Pancreas (tissue), 10 donors: Measurements from ENCODE around the gene CD244. TPM values are rescaled to one million over a fixed set of nuclear protein-coding genes. Genes with fewer than 3 reads are reported as not detected.
"Not testable (repeated sequence)": the region's sequence is repeated elsewhere in the genome, so short reads cannot be mapped to it uniquely, and the experiment has no call there.

Experiments used
- ATAC-seq, 4 donors: fragments of 200-7000 bp; cut with Tn5 transposase; one replicate each; pipeline versions ENCODE4 v1.8.0 to v1.9.1; 2020; ENCODE audit warnings: mild to moderate bottlenecking in 4 of 4, moderate library complexity in 4 of 4
- DNase-seq, 6 donors: peaks; one replicate each; pipeline ENCODE4 v3.0.0-alpha.2; 2020
- FAIRE-seq: peaks from 2 replicates; lab custom pipeline; 2012; peaks lifted over from hg19 to GRCh38; lab: Jason Lieb, UNC
- H3K27ac ChIP-seq, 4 donors: fragments of 200-600 bp; sonication (generic); 1 replicate in 3 of 4; 2 replicates in 1 of 4; pipeline versions ENCODE4 v1.5.0 to v1.8.0; 2020
- H3K27me3 ChIP-seq, 4 donors: fragments of 200-600 bp; one replicate each; pipeline ENCODE4 v1.8.0; 2021
- H3K36me3 ChIP-seq, 3 donors: fragments of 200-600 bp; sonication (generic) in 1 of 3; one replicate each; pipeline versions ENCODE4 v1.5.0 to v1.8.0; 2020 to 2021
- H3K4me1 ChIP-seq, 3 donors: fragments of 200-600 bp; one replicate each; pipeline ENCODE4 v1.8.0; 2021
- H3K4me3 ChIP-seq, 4 donors: fragments of 200-600 bp; sonication (generic) in 2 of 4; one replicate each; pipeline versions ENCODE4 v1.5.0 to v1.8.0; 2020 to 2021
- H3K9me3 ChIP-seq, 4 donors: fragments of 200-600 bp; one replicate each; pipeline ENCODE4 v1.8.0; 2021
- WGBS, 2 donors: extraction: QIAGEN DNeasy Blood & Tissue Kit; methylation state at CpG; one replicate each; pipeline ENCODE4 v1.1.7; 2013; 5-methylcytosine and 5-hydroxymethylcytosine counted together
- intact Hi-C, 3 donors: fragments of 100-400 bp; cut with DNase I; formaldehyde crosslinking; loops; one replicate each; pipeline versions ENCODE4 v1.11.1 to v1.14.2; 2022
- polyA plus RNA-seq, 2 donors: library from polyadenylated mRNA; stranded (reverse); fragments of 200-250 nt; gene quantifications; one replicate each; pipeline ENCODE4 v1.2.3, GENCODE V29; 2013
- total RNA-seq, 6 donors: library from RNA; stranded (reverse); fragmentation: NEBNext Ultra II Directional in 4 of 6; extraction: Animal tissue kit (Norgen Biotek cat#: 25700) in 4 of 6; gene quantifications; one replicate each; pipeline versions ENCODE4 v1.2.1 to v1.2.4, GENCODE V29; 2021 to 2023
- TF ChIP-seq, protein P1 (sequence below), 4 donors: fragments of 200-600 bp; sonication (generic) in 3 of 4; IDR thresholded peaks; one replicate each; pipeline versions ENCODE4 v1.5.0 to v1.8.0; 2021; ENCODE audit warnings: antibody characterized with exemption in 4 of 4
- donor health status: healthy with polysubstance abuse.
- donor health status: DM: no; HTN: no; CAD: no; lungs with moderate emphysema.
- donor health status: DM: no; HTN: no; CAD: no.
- donor health status: control.
- donor health status: control.
- donor health status: Bipolar disorder and iron deficiency.
- donor health status: DM: yes; HTN: yes; CAD: no.
- donor health status: DM: no; HTN: no; CAD: no.
- donor health status: DM: no; HTN: no; CAD: no.
- donor health status: DM: yes; HTN: yes; CAD: no.

CD244 gene
- total and polyA plus RNA-seq, 8 donors, result 0.06 to 0.79 (median 0.14) TPM; not detected in 2

DNA sequence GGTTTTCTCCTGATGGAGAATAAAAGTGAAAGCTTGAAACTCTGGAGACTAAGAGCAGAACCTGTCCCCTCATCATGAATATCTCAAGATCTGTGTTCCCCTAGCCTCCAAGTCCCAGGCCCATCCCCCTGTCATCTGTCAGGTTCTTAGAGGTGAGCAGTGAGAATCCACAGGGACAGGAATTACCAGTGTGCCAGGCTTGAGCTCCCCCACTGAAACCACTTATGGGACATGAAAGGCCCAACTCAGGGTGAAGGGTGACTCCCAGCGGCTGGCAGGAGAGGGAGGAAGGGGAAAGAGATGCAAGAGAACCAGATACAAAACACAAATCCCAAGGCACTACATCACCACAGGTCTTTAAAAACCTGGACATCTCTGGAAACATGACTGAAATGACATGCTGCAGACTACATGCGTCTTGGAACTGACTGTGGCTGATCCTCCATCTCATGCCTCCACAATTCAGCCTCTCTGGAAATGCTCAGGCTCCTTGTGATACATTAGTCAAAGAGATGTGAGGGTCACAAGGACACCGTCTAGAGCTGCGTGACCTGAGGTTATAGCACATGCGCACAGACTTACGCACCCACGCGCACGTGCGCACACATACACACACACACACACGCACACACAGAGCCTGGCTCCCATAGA is 73.5 kb downstream of the CD244 start:
- ATAC-seq (no peak), DNase-seq (no peak), FAIRE-seq (no peak)
- TF ChIP-seq, protein P1, sequence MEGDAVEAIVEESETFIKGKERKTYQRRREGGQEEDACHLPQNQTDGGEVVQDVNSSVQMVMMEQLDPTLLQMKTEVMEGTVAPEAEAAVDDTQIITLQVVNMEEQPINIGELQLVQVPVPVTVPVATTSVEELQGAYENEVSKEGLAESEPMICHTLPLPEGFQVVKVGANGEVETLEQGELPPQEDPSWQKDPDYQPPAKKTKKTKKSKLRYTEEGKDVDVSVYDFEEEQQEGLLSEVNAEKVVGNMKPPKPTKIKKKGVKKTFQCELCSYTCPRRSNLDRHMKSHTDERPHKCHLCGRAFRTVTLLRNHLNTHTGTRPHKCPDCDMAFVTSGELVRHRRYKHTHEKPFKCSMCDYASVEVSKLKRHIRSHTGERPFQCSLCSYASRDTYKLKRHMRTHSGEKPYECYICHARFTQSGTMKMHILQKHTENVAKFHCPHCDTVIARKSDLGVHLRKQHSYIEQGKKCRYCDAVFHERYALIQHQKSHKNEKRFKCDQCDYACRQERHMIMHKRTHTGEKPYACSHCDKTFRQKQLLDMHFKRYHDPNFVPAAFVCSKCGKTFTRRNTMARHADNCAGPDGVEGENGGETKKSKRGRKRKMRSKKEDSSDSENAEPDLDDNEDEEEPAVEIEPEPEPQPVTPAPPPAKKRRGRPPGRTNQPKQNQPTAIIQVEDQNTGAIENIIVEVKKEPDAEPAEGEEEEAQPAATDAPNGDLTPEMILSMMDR (IDR thresholded peaks at IDR 0.05), result no peak
- H3K27ac ChIP-seq, result no peak overlapping the region
- H3K4me1 ChIP-seq, result no peaks in the 10 kb centered on the region
- H3K9me3 ChIP-seq, result no peaks in the 10 kb centered on the region
- no peaks in the 10 kb centered on the region for H3K36me3 ChIP-seq
- no peaks in the 10 kb centered on the region for H3K27me3 ChIP-seq
- intact Hi-C loops, result no loop called here
- WGBS, 2 donors, result 91 to 95% methylated on average over 11 of the region's 11 CpGs
- no peak overlapping the region for H3K4me3 ChIP-seq

GRCh38 chr1:160782988-160783765 is 79.5 kb downstream of the CD244 start:
- peaks cover 12 to 19% (median 18%) of the 10 kb centered on the region in 3 donors for H3K4me1 ChIP-seq
- H3K9me3 ChIP-seq, intact Hi-C loops, FAIRE-seq, H3K27me3 ChIP-seq, DNase-seq, ATAC-seq, H3K36me3 ChIP-seq, H3K4me3 ChIP-seq, H3K27ac ChIP-seq: not testable (repeated sequence)
- 89 to 93% methylated on average over 17 to 24 of the region's 25 CpGs for WGBS, 2 donors

DNA sequence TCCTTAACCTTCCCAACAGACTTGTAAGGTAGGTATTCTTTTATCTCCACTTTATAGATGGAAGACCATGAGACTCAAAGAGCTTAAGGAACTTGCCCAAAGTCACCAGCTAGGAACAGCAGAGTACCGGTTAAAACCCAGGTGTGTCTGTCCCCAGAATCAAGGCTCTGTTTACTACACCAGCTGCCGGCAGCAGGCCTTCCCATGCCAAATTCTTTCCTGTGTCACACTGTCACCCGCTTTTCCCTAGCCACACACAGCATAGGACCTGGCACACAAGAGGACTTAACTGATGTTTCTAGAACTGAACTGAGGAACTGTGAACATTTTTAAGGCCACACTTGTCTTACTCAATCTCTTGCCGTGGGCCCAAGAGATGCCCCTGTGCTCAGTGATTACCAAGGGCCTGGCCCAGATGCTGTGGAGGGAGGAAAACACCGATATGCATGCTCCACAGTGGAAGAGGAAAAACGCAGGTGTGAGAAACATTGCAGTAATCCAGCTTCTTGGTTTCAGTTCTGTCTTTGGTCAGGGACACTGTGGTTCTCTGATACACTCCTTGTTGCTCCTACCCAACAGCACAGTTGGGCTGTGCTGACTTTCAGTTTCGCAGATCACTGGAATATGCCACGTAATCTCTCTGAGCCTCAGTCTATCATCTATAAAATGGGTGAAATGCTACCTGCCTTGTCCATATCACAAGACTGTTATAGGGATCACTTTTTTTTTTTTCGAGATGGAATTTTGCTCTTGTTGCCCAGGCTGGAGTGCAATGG is 80.6 kb downstream of the CD244 start:
- 50% methylated on average over 9 of the region's 9 CpGs for WGBS, 2 donors
- Histone ChIP-seq H3K27me3 (no peaks in the 10 kb centered on the region), H3K4me1 (peaks cover 12 to 19% (median 18%) of the 10 kb centered on the region in 3 donors), H3K27ac (peak overlapping the region; percentile 29 to 78 (median 68)), H3K36me3 (no peaks in the 10 kb centered on the region), H3K4me3 (no peak overlapping the region), H3K9me3 (no peaks in the 10 kb centered on the region)
- FAIRE-seq (no peak), ATAC-seq (peak; percentile 70 to 79 (median 79)), DNase-seq (peak in 3 of 6 donors; percentile 29 to 48 (median 42))
- TF ChIP-seq, protein P1 (IDR thresholded peaks at IDR 0.05), result no peak
- intact Hi-C loops, result no loop called here

GRCh38 chr1:160781186-160781766 is 81.4 kb downstream of the CD244 start:
- no peaks in the 10 kb centered on the region for H3K27me3 ChIP-seq
- H3K27ac ChIP-seq, result peak overlapping the region; percentile 29 to 78 (median 68)
- intact Hi-C loops, result no loop called here
- peak; percentile 91 to 95 (median 93) for ATAC-seq
- H3K4me3 ChIP-seq, result no peak overlapping the region
- peaks cover 12 to 19% (median 18%) of the 10 kb centered on the region in 3 donors for H3K4me1 ChIP-seq
- DNase-seq, result peak in 3 of 6 donors; percentile 60 to 80 (median 75)
- no peak for FAIRE-seq
- WGBS, 2 donors, result 32 to 37% methylated on average over 8 of the region's 8 CpGs
- no peaks in the 10 kb centered on the region for H3K36me3 ChIP-seq
- no peaks in the 10 kb centered on the region for H3K9me3 ChIP-seq
- TF ChIP-seq, protein P1 (IDR thresholded peaks at IDR 0.05), result no peak

- WGBS, 2 donors, result 71 to 74% methylated on average over 2 of the region's 2 CpGs
- peak overlapping the region in 1 of 4 donors; percentile 78 for H3K27ac ChIP-seq
- H3K36me3 ChIP-seq, result no peaks in the 10 kb centered on the region
- TF ChIP-seq, protein P1 (IDR thresholded peaks at IDR 0.05), result no peak
- H3K4me1 ChIP-seq, result peaks cover 12 to 19% (median 18%) of the 10 kb centered on the region in 3 donors
- intact Hi-C loops, result no loop called here
- H3K27me3 ChIP-seq, result no peaks in the 10 kb centered on the region
- FAIRE-seq (no peak), DNase-seq (no peak), ATAC-seq (no peak)
- no peak overlapping the region for H3K4me3 ChIP-seq
- no peaks in the 10 kb centered on the region for H3K9me3 ChIP-seq
Measured at GRCh38 chr1:160780398-160780755, 82.3 kb downstream of the CD244 start.
